HG02870 (cell line): ENCODE data around the gene NHLH2.

Source experiments
- ATAC-seq: cut with Tn5 transposase; IDR thresholded peaks from one replicate; pipeline ENCODE4 v1.9.1; 2021; ENCODE audit warnings: mild to moderate bottlenecking, moderate library complexity; ENCODE audit not compliant: unreplicated experiment

NHLH2 gene

GRCh38 chr1:115840605-115841460, at the start of gene NHLH2:
TSS of gene NHLH2 (minus strand) at chr1:115841126. CDS start at chr1:115838372, 2,754 bp downstream.
- ATAC-seq, result no peak

GRCh38 chr1:115890580-115890979, 49.7 kb upstream of the NHLH2 start:
- no peak for ATAC-seq

GRCh38 chr1:115888976-115889375, 48.0 kb upstream of the NHLH2 start:
- no peak for ATAC-seq

GRCh38 chr1:115882913-115883902, 42.3 kb upstream of the NHLH2 start:
- no peak for ATAC-seq

GRCh38 chr1:115880981-115881672, 40.2 kb upstream of the NHLH2 start:
- no peak for ATAC-seq

GRCh38 chr1:115879977-115880376, 39.1 kb upstream of the NHLH2 start:
- no peak for ATAC-seq

- no peak for ATAC-seq
Measured at GRCh38 chr1:115877511-115877910, 36.6 kb upstream of the NHLH2 start.

GRCh38 chr1:115874904-115875303, 34.0 kb upstream of the NHLH2 start:
- no peak for ATAC-seq

- ATAC-seq, result no peak
Measured at GRCh38 chr1:115874497-115874896, 33.6 kb upstream of the NHLH2 start.

GRCh38 chr1:115873184-115873583, 32.3 kb upstream of the NHLH2 start:
- no peak for ATAC-seq

GRCh38 chr1:115869064-115869463, 28.1 kb upstream of the NHLH2 start:
- ATAC-seq, result no peak

- ATAC-seq, result no peak
Measured at GRCh38 chr1:115867216-115867615, 26.3 kb upstream of the NHLH2 start.

GRCh38 chr1:115865704-115866380, 24.9 kb upstream of the NHLH2 start:
- no peak for ATAC-seq

- no peak for ATAC-seq
Measured at GRCh38 chr1:115862403-115862802, 21.5 kb upstream of the NHLH2 start.

- ATAC-seq, result no peak
Measured at GRCh38 chr1:115854005-115854404, 13.1 kb upstream of the NHLH2 start.

GRCh38 chr1:115850937-115851336, 10.0 kb upstream of the NHLH2 start:
- no peak for ATAC-seq

- ATAC-seq, result no peak
Measured at GRCh38 chr1:115847787-115848186, 6.9 kb upstream of the NHLH2 start.

- no peak for ATAC-seq
Measured at GRCh38 chr1:115842948-115843347, 2.0 kb upstream of the NHLH2 start.

GRCh38 chr1:115839679-115840237, 1.2 kb downstream of the NHLH2 start:
- ATAC-seq, result no peak

- no peak for ATAC-seq
Measured at GRCh38 chr1:115839029-115839678, 1.8 kb downstream of the NHLH2 start.
